ENCODE results near the gene MSL3B.
"Not testable (repeated sequence)": the region's sequence is repeated elsewhere in the genome, so short reads cannot be mapped to it uniquely, and the experiment has no call there.

The MSL3B gene

GRCh38 chr2:233867993-233868532 is at the start of gene MSL3B:
MSL3B (minus strand) TSS chr2:233868386.
- peak; percentile 62 to 65 for DNase-seq

- no peak for DNase-seq
Measured at GRCh38 chr2:233917116-233917515, 48.9 kb upstream of the MSL3B start, which contains the start of gene TRPM8. TRPM8 (plus strand) TSS chr2:233917373; CDS start chr2:233926538, 9,165 bp downstream.

- no peak for DNase-seq
Measured at GRCh38 chr2:233915128-233915527, 46.9 kb upstream of the MSL3B start.

- DNase-seq = no peak
Measured at GRCh38 chr2:233912691-233913423, 44.7 kb upstream of the MSL3B start.

- DNase-seq = no peak
Measured at GRCh38 chr2:233907627-233908026, 39.4 kb upstream of the MSL3B start.

- no peak for DNase-seq
Measured at GRCh38 chr2:233905945-233906344, 37.8 kb upstream of the MSL3B start.

GRCh38 chr2:233901884-233902283 is 33.7 kb upstream of the MSL3B start:
- DNase-seq = no peak

GRCh38 chr2:233901367-233901766 is 33.2 kb upstream of the MSL3B start:
- DNase-seq = no peak

- DNase-seq = not testable (repeated sequence)
Measured at GRCh38 chr2:233896253-233896652, 28.1 kb upstream of the MSL3B start.

GRCh38 chr2:233892793-233893192 is 24.6 kb upstream of the MSL3B start:
- no peak for DNase-seq

- no peak for DNase-seq
Measured at GRCh38 chr2:233882353-233882752, 14.2 kb upstream of the MSL3B start.

- DNase-seq = not testable (repeated sequence)
Measured at GRCh38 chr2:233872125-233872524, 3.9 kb upstream of the MSL3B start.

GRCh38 chr2:233871432-233871831 is 3.2 kb upstream of the MSL3B start:
- no peak for DNase-seq

GRCh38 chr2:233866479-233866878 is 1.7 kb downstream of the MSL3B start:
- no peak for DNase-seq

- DNase-seq = no peak
Measured at GRCh38 chr2:233865838-233866237, 2.3 kb downstream of the MSL3B start.

GRCh38 chr2:233862261-233862768 is 5.9 kb downstream of the MSL3B start:
- no peak for DNase-seq

GRCh38 chr2:233858331-233858730 is 9.9 kb downstream of the MSL3B start:
- no peak for DNase-seq

GRCh38 chr2:233857511-233858141 is 10.6 kb downstream of the MSL3B start:
- DNase-seq = peak; percentile 31 to 51

- DNase-seq = no peak
Measured at GRCh38 chr2:233856184-233856583, 12.0 kb downstream of the MSL3B start.

- DNase-seq = no peak
Measured at GRCh38 chr2:233855345-233855744, 12.8 kb downstream of the MSL3B start.

GRCh38 chr2:233854241-233854981 is 13.8 kb downstream of the MSL3B start, which contains the start of gene HJURP:
HJURP (minus strand) TSS chr2:233854535; CDS start chr2:233854500, 35 bp downstream.
- DNase-seq = peak; percentile 90 to 92

GRCh38 chr2:233853883-233854240 is 14.3 kb downstream of the MSL3B start:
- no peak for DNase-seq

GRCh38 chr2:233853353-233853752 is 14.8 kb downstream of the MSL3B start:
- no peak for DNase-seq
